NCI-H446 (cell line): ENCODE data around the gene ZNF329.
A peak's percentile ranks its signal among the peaks of the same experiment; 100 is the strongest.

ENCODE experiments used
- DNase-seq, 2 experiments: peaks; one replicate each; lab custom pipeline; 2025; lab: John Stamatoyannopoulos, UW

The ZNF329 gene

GRCh38 chr19:58118979-58119733, 31.4 kb downstream of the ZNF329 start:
- DNase-seq: no peak

- no peak for DNase-seq
Observed at GRCh38 chr19:58117841-58118575, 32.6 kb downstream of the ZNF329 start.

GRCh38 chr19:58108546-58108817, 42.1 kb downstream of the ZNF329 start:
- DNase-seq: no peak

GRCh38 chr19:58107778-58108545, 42.6 kb downstream of the ZNF329 start:
- no peak for DNase-seq

- no peak for DNase-seq
Observed at GRCh38 chr19:58098682-58098998, 51.9 kb downstream of the ZNF329 start.

GRCh38 chr19:58097781-58098681, 52.6 kb downstream of the ZNF329 start, which contains the start of gene ZSCAN18:
Gene ZSCAN18 (minus strand): TSS chr19:58098231. CDS start chr19:58090267, 7,964 bp downstream.
- peak; percentile 12 to 71 for DNase-seq

GRCh38 chr19:58097349-58097748, 53.2 kb downstream of the ZNF329 start:
- DNase-seq: no peak

GRCh38 chr19:58096884-58097283, 53.7 kb downstream of the ZNF329 start:
- no peak for DNase-seq

- DNase-seq: no peak
Observed at GRCh38 chr19:58095328-58095727, 55.3 kb downstream of the ZNF329 start.

GRCh38 chr19:58093071-58093470, 57.5 kb downstream of the ZNF329 start:
- no peak for DNase-seq

GRCh38 chr19:58091251-58091995, 59.2 kb downstream of the ZNF329 start:
- no peak for DNase-seq

GRCh38 chr19:58089846-58090245, 60.7 kb downstream of the ZNF329 start:
- no peak for DNase-seq

- no peak for DNase-seq
Observed at GRCh38 chr19:58088521-58089052, 62.0 kb downstream of the ZNF329 start.

- no peak for DNase-seq
Observed at GRCh38 chr19:58086825-58087710, 63.5 kb downstream of the ZNF329 start.

- DNase-seq: no peak
Observed at GRCh38 chr19:58085348-58085875, 65.2 kb downstream of the ZNF329 start.

- no peak for DNase-seq
Observed at GRCh38 chr19:58084596-58085347, 65.8 kb downstream of the ZNF329 start.

- DNase-seq: no peak
Observed at GRCh38 chr19:58083021-58083420, 67.6 kb downstream of the ZNF329 start.

- DNase-seq: no peak
Observed at GRCh38 chr19:58079792-58080191, 70.8 kb downstream of the ZNF329 start.
